HepG2 (cell line): ENCODE data around the gene MEIOC. TPM values are rescaled to one million over a fixed set of nuclear protein-coding genes. Genes with fewer than 3 reads are reported as not detected.

Source experiments
- ATAC-seq: fragments of 200-7000 bp; cut with Tn5 transposase; 3 replicates; pipeline ENCODE4 v1.9.1; 2020; ENCODE audit warnings: mild to moderate bottlenecking, moderate library complexity
- BruUV-seq: library from RNA; stranded (reverse); fragments of 400-500 nt; replicated peaks from 2 replicates; lab custom pipeline; 2021; lab: Mats Ljungman, UMichigan
- CTCF ChIA-PET: fragments of 300-600 bp; formaldehyde crosslinking; extraction: SDS; loops from one replicate; lab custom pipeline; 2021; ENCODE audit warnings: low total read pairs, inconsistent platforms, low intra/inter-chr PET ratio; lab: Yijun Ruan, JAX
- POLR2A ChIA-PET: fragments of 350-600 bp; sonication (Branson Sonifier 250); formaldehyde crosslinking; loops from one replicate; lab custom pipeline; 2020; ENCODE audit warnings: antibody characterized with exemption, inconsistent platforms; lab: Yijun Ruan, JAX
- DNase-seq: peaks from one replicate; pipeline ENCODE4 v3.0.0-alpha.2; 2015; ENCODE audit warnings: low spot score
- FAIRE-seq: peaks from 3 replicates; lab custom pipeline; 2011; peaks lifted over from hg19 to GRCh38; lab: Jason Lieb, UNC
- H2AFZ ChIP-seq: one replicate; pipeline ENCODE4 v1.6.1; 2011; ENCODE audit warnings: low read length, inconsistent platforms
- H3K27ac ChIP-seq: fragments of 300-600 bp; 3 replicates; pipeline ENCODE4 v1.8.0; 2011; ENCODE audit warnings: mixed run types, mild to moderate bottlenecking, mixed read lengths, low read length, inconsistent platforms; ENCODE audit not compliant: insufficient read depth; ENCODE audit errors: extremely low read length
- H3K27me3 ChIP-seq, 2 experiments: fragments of 200-600 bp in 1 of 2; 2 replicates in 1 of 2; 3 replicates in 1 of 2; pipeline versions ENCODE4 v1.6.0 to v1.8.0; 2011; ENCODE audit warnings: low read length in 2 of 2, mild to moderate bottlenecking in 2 of 2, moderate library complexity in 2 of 2, inconsistent platforms in 1 of 2; ENCODE audit not compliant: insufficient read depth in 2 of 2, control insufficient read depth in 1 of 2
- H3K36me3 ChIP-seq, 2 experiments: fragments of 200-600 bp in 1 of 2; replicated peaks in 1 of 2; 2 replicates in 1 of 2; 3 replicates in 1 of 2; pipeline versions ENCODE4 v1.5.1 to v1.8.0; 2011; ENCODE audit warnings: low read length in 2 of 2, inconsistent platforms in 1 of 2; ENCODE audit not compliant: insufficient read depth in 2 of 2, control insufficient read depth in 1 of 2
- H3K4me1 ChIP-seq: 2 replicates; pipeline ENCODE4 v1.5.1; 2012; ENCODE audit warnings: low read length, inconsistent platforms; ENCODE audit not compliant: insufficient read depth
- H3K4me2 ChIP-seq: 2 replicates; pipeline ENCODE4 v1.6.0; 2011; ENCODE audit warnings: low read depth, low read length, inconsistent platforms
- H3K4me3 ChIP-seq, 3 experiments: fragments of 200-600 bp in 1 of 3; sonication (generic), shearing (Covaris generic) in 1 of 3; replicated peaks in 1 of 3; 2 replicates each; pipeline ENCODE4 v1.5.1; 2011 to 2016; ENCODE audit warnings: low read length in 3 of 3, inconsistent platforms in 2 of 3, low read depth in 2 of 3, mild to moderate bottlenecking in 2 of 3, control low read depth in 1 of 3, mixed read lengths in 1 of 3; ENCODE audit not compliant: insufficient read depth in 1 of 3
- H3K79me2 ChIP-seq: one replicate; pipeline ENCODE4 v1.6.1; 2011; ENCODE audit warnings: low read length, inconsistent platforms; ENCODE audit not compliant: insufficient read depth
- H3K9ac ChIP-seq: 2 replicates; pipeline ENCODE4 v1.6.0; 2011; ENCODE audit warnings: mild to moderate bottlenecking, low read depth, low read length, inconsistent platforms; ENCODE audit not compliant: insufficient read depth
- H3K9me3 ChIP-seq: 2 replicates; pipeline ENCODE4 v1.5.1; 2012; ENCODE audit warnings: mild to moderate bottlenecking, low read length
- H4K20me1 ChIP-seq: 2 replicates; pipeline ENCODE4 v1.6.0; 2011; ENCODE audit warnings: inconsistent platforms, mild to moderate bottlenecking, low read length, moderate library complexity; ENCODE audit not compliant: insufficient read depth
- FOXJ3 ChIP-seq: sonication (generic); formaldehyde crosslinking; IDR thresholded peaks from 2 replicates; pipeline ENCODE4 v1.4.0; 2020; ENCODE audit warnings: missing genetic modification reagents, mild to moderate bottlenecking, borderline replicate concordance
- HIVEP1 ChIP-seq: sonication (generic); formaldehyde crosslinking; IDR thresholded peaks from 2 replicates; pipeline ENCODE4 v1.4.0; 2020; ENCODE audit warnings: mild to moderate bottlenecking, missing genetic modification reagents
- IRF2 ChIP-seq: IDR thresholded peaks from 2 replicates; pipeline ENCODE4 v1.6.1; 2018; ENCODE audit warnings: missing genetic modification reagents, missing compliant biosample characterization
- NBN ChIP-seq: fragments of 450-650 bp; conservative IDR thresholded peaks from 2 replicates; pipeline ENCODE4 v1.6.1; 2017
- NCOR1 ChIP-seq: fragments of 200-600 bp; sonication (generic); IDR thresholded peaks from 2 replicates; pipeline ENCODE4 v1.7.0; 2017; ENCODE audit warnings: antibody characterized with exemption, low read length, borderline replicate concordance
- NR2F2 ChIP-seq: IDR thresholded peaks from 2 replicates; pipeline ENCODE4 v1.6.1; 2012; ENCODE audit warnings: low read depth, inconsistent platforms, borderline replicate concordance
- SETDB1 ChIP-seq: sonication (generic); formaldehyde crosslinking; IDR thresholded peaks from 2 replicates; pipeline ENCODE4 v1.5.1; 2020; ENCODE audit warnings: missing genetic modification reagents, mild to moderate bottlenecking, borderline replicate concordance
- STAT5B ChIP-seq: sonication (generic); formaldehyde crosslinking; IDR thresholded peaks from 2 replicates; pipeline ENCODE4 v1.4.0; 2020; ENCODE audit warnings: missing genetic modification reagents
- TAF15 ChIP-seq: fragments of 200-400 bp; formaldehyde crosslinking; IDR thresholded peaks from one replicate; pipeline ENCODE4 v1.6.1; 2018; ENCODE audit warnings: mild to moderate bottlenecking, low read depth, low read length; ENCODE audit not compliant: poor library complexity, severe bottlenecking
- TOPORS ChIP-seq: sonication (generic); formaldehyde crosslinking; IDR thresholded peaks from 2 replicates; pipeline ENCODE4 v1.8.0; 2023; ENCODE audit warnings: mild to moderate bottlenecking, missing genetic modification reagents
- TP53 ChIP-seq: sonication (generic); formaldehyde crosslinking; conservative IDR thresholded peaks from 2 replicates; pipeline ENCODE4 v1.4.0; 2020; ENCODE audit warnings: missing genetic modification reagents
- ZNF430 ChIP-seq: sonication (generic); formaldehyde crosslinking; IDR thresholded peaks from 2 replicates; pipeline ENCODE4 v1.9.0; 2021; ENCODE audit warnings: mild to moderate bottlenecking, missing genetic modification reagents
- ZNF556 ChIP-seq: sonication (generic); formaldehyde crosslinking; IDR thresholded peaks from 2 replicates; pipeline ENCODE4 v1.4.0; 2020; ENCODE audit warnings: mild to moderate bottlenecking, missing genetic modification reagents, borderline replicate concordance
- ZNF567 ChIP-seq: sonication (generic); formaldehyde crosslinking; IDR thresholded peaks from 2 replicates; pipeline ENCODE4 v1.8.1; 2023; ENCODE audit warnings: mild to moderate bottlenecking, missing genetic modification reagents, borderline replicate concordance
- ZNF709 ChIP-seq: sonication (generic); formaldehyde crosslinking; IDR thresholded peaks from 2 replicates; pipeline ENCODE4 v1.5.0; 2020; ENCODE audit warnings: mild to moderate bottlenecking, missing genetic modification reagents
- WGBS: methylation state at CpG from one replicate; pipeline ENCODE4 v1.1.6; 2017; ENCODE audit warnings: low lambda C conversion rate; 5-methylcytosine and 5-hydroxymethylcytosine counted together
- in situ Hi-C: cut with HindIII; loops from 2 replicates; pipeline ENCODE4 v1.10.0; 2017; ENCODE audit warnings: low pct_unique_long_range_greater_than_20kb; ENCODE audit not compliant: extremely low pct_ligation_motif_present
- intact Hi-C: fragments of 100-400 bp; cut with micrococcal nuclease; formaldehyde crosslinking; loops from one replicate; pipeline ENCODE4 v1.10.0; 2022; ENCODE audit not compliant: unreplicated experiment
- polyA plus RNA-seq, 8 experiments: library from polyadenylated mRNA; depleted of rRNA in 3 of 8; stranded (reverse) in 7 of 8; unstranded in 1 of 8; fragments of >200 nt; fragmentation: Illumina TruSeq in 4 of 8; extraction: Trizol in 4 of 8; gene quantifications; 2 replicates each; pipeline versions ENCODE4 v1.2.1 to v1.2.3, GENCODE V29; 2011 to 2016; ENCODE audit warnings: low read depth in 4 of 8, missing spikeins in 1 of 8, mixed read lengths in 1 of 8; ENCODE audit not compliant: insufficient read depth in 1 of 8
- total RNA-seq, 5 experiments: library from RNA; depleted of rRNA; stranded (reverse); fragments of >200 nt; fragmentation: Illumina TruSeq; extraction: Trizol; gene quantifications; 2 replicates each; pipeline ENCODE4 v1.2.3, GENCODE V29; 2016; ENCODE audit warnings: low read depth in 1 of 5
- TF ChIP-seq, protein P1 (sequence below): sonication (generic); formaldehyde crosslinking; IDR thresholded peaks from 2 replicates; pipeline ENCODE4 v1.5.0; 2020; ENCODE audit warnings: missing genetic modification reagents, mild to moderate bottlenecking, borderline replicate concordance
- TF ChIP-seq, protein P2 (sequence below): sonication (generic); formaldehyde crosslinking; IDR thresholded peaks from 2 replicates; pipeline ENCODE4 v1.8.1; 2022; ENCODE audit warnings: low read depth, mild to moderate bottlenecking, missing genetic modification reagents
- TF ChIP-seq, protein P3 (sequence below): sonication (generic); formaldehyde crosslinking; IDR thresholded peaks from 2 replicates; pipeline ENCODE4 v1.4.0; 2020; ENCODE audit warnings: missing genetic modification reagents, borderline replicate concordance
- TF ChIP-seq, protein P4 (sequence below): sonication (generic); formaldehyde crosslinking; IDR thresholded peaks from 2 replicates; pipeline ENCODE4 v1.4.0; 2020; ENCODE audit warnings: mild to moderate bottlenecking, missing genetic modification reagents

The MEIOC gene
- total and polyA plus RNA-seq, 2 of the 13 experiments (the other 11 are each of a cell fraction or from before 2014, with no cell fraction given): 0.04 to 0.15 TPM

DNA sequence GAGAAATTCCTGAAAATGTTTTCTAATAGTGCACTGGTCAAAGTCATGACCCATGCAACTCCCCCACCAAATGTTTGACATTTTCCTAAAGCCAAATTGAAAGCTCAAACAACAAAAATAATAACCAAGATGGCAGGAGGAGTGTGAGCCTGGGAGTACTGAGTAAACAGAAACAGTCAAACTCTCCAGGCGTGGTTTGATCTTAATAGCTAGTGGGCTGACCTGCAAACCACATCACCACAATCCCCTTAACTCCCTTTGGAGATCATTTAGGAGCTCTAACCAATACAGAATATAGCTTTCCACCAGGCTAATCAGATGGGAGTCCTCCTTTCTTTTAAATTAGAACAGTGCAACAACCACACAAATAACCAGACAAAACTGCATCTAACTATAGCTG, 19.2 kb upstream of the MEIOC start (continued):
- TF ChIP-seq ZNF709: no peak
- TF ChIP-seq, protein P1, sequence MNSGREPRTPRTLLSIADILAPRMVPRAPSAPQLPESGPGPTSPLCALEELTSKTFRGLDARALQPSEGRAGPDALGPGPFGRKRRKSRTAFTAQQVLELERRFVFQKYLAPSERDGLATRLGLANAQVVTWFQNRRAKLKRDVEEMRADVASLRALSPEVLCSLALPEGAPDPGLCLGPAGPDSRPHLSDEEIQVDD: no peak
- TF ChIP-seq, all 625 proteins: peak for 0

DNA sequence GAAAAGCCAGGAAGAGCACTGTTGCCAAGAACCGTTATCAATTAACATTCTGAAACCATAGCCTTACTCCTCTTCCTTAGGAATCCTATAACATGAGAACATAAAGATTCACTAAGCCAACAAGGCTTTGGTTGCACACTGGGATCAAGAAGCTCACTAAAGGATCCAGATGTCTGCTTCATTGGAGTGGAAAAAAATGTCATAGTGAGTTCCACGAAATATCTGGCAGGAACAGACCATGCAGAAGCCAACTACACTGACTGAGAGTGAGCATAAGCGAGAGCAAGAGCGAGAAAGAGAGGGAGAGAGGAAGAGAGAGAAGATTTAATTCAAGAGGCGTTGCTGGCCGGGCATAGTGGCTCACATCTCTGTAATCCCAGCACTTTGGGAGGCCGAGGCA, 13.4 kb upstream of the MEIOC start:
- H3K9ac ChIP-seq: no peak overlapping the region
- ATAC-seq (no peak), DNase-seq (no peak), FAIRE-seq (no peak)
- POLR2A ChIA-PET: no interaction called here
- H3K9me3 ChIP-seq: no peaks in the 10 kb centered on the region
- H3K4me2 ChIP-seq: no peak overlapping the region
- intact Hi-C loops: no loop called here
- no peak overlapping the region for H3K4me3 ChIP-seq
- CTCF ChIA-PET: no interaction called here
- H3K79me2 ChIP-seq: no peaks in the 10 kb centered on the region
- no peaks in the 10 kb centered on the region for H3K27me3 ChIP-seq
- in situ Hi-C loops: no loop called here
- no peaks in the 10 kb centered on the region for H3K36me3 ChIP-seq
- no peak overlapping the region for H3K27ac ChIP-seq
- no peaks in the 10 kb centered on the region for H4K20me1 ChIP-seq
- no TSS peak for BruUV-seq
- 15% methylated on average over 7 of the region's 7 CpGs for WGBS
- H3K4me1 ChIP-seq: no peaks in the 10 kb centered on the region
- no peak overlapping the region for H2AFZ ChIP-seq
- TF ChIP-seq IRF2 (CRISPR knock-in tag): no peak
- no peak for TF ChIP-seq STAT5B (CRISPR knock-in tag)
- TF ChIP-seq, protein P2, sequence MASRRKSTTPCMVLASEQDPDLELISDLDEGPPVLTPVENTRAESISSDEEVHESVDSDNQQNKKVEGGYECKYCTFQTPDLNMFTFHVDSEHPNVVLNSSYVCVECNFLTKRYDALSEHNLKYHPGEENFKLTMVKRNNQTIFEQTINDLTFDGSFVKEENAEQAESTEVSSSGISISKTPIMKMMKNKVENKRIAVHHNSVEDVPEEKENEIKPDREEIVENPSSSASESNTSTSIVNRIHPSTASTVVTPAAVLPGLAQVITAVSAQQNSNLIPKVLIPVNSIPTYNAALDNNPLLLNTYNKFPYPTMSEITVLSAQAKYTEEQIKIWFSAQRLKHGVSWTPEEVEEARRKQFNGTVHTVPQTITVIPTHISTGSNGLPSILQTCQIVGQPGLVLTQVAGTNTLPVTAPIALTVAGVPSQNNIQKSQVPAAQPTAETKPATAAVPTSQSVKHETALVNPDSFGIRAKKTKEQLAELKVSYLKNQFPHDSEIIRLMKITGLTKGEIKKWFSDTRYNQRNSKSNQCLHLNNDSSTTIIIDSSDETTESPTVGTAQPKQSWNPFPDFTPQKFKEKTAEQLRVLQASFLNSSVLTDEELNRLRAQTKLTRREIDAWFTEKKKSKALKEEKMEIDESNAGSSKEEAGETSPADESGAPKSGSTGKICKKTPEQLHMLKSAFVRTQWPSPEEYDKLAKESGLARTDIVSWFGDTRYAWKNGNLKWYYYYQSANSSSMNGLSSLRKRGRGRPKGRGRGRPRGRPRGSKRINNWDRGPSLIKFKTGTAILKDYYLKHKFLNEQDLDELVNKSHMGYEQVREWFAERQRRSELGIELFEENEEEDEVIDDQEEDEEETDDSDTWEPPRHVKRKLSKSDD: no peak
- no peak for TF ChIP-seq ZNF567 (CRISPR knock-in tag)
- TF ChIP-seq, protein P3, sequence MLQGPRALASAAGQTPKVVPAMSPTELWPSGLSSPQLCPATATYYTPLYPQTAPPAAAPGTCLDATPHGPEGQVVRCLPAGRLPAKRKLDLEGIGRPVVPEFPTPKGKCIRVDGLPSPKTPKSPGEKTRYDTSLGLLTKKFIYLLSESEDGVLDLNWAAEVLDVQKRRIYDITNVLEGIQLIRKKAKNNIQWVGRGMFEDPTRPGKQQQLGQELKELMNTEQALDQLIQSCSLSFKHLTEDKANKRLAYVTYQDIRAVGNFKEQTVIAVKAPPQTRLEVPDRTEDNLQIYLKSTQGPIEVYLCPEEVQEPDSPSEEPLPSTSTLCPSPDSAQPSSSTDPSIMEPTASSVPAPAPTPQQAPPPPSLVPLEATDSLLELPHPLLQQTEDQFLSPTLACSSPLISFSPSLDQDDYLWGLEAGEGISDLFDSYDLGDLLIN (CRISPR knock-in tag): no peak
- TF ChIP-seq, protein P4, sequence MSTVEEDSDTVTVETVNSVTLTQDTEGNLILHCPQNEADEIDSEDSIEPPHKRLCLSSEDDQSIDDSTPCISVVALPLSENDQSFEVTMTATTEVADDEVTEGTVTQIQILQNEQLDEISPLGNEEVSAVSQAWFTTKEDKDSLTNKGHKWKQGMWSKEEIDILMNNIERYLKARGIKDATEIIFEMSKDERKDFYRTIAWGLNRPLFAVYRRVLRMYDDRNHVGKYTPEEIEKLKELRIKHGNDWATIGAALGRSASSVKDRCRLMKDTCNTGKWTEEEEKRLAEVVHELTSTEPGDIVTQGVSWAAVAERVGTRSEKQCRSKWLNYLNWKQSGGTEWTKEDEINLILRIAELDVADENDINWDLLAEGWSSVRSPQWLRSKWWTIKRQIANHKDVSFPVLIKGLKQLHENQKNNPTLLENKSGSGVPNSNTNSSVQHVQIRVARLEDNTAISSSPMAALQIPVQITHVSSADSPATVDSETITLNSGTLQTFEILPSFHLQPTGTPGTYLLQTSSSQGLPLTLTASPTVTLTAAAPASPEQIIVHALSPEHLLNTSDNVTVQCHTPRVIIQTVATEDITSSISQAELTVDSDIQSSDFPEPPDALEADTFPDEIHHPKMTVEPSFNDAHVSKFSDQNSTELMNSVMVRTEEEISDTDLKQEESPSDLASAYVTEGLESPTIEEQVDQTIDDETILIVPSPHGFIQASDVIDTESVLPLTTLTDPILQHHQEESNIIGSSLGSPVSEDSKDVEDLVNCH (CRISPR knock-in tag): no peak
- TF ChIP-seq ZNF430 (CRISPR knock-in tag): no peak
- no peak for TF ChIP-seq SETDB1
- TF ChIP-seq TAF15: no peak
- no peak for TF ChIP-seq NBN
- TF ChIP-seq NCOR1: no peak
- TF ChIP-seq NR2F2: no peak
- TF ChIP-seq TOPORS (CRISPR knock-in tag): no peak
- no peak for TF ChIP-seq FOXJ3
- TF ChIP-seq TP53: no peak
- no peak for TF ChIP-seq ZNF556 (CRISPR knock-in tag)
- TF ChIP-seq HIVEP1 (CRISPR knock-in tag): no peak
